NCI-H1930 (cell line): ENCODE results near the gene HSPA1A.
"Not testable (repeated sequence)": the region's sequence is repeated elsewhere in the genome, so short reads cannot be mapped to it uniquely, and the experiment has no call there.

Experiments used
- DNase-seq, 2 experiments: peaks; one replicate each; lab custom pipeline; 2025; lab: John Stamatoyannopoulos, UW

Gene HSPA1A

DNA sequence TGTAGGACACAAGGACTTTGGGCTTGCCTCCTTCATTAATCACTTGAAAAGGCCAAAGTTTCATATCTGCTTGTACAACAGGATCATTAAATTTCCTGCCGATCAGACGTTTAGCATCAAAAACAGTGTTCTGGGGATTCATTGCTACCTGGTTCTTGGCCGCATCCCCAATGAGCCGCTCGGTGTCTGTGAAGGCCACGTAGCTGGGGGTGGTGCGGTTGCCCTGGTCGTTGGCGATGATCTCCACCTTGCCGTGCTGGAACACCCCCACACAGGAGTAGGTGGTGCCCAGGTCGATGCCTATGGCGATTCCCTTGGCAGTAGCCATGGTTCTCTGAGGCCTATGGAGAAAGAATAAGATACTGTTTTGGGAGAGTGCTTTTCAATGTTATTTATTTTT is 3.7 kb upstream of the HSPA1A start:
- DNase-seq: no peak

DNA sequence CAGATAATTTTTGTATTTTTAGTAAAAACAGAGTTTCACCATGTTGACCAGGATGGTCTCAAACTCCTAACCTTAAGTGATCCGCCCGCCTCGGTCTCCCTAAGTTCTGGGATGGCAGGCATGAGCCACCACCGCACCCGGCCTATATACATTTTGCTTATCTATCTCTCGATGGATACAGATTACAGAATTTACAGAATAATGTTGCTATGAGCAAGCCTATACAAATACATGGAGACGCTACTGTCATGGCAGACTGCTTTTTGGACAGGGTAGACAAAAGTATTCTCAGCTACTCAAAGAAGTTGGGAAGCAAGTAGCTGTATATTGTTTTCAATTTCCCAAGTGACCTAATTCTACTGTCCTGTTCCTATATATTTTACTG is 1.9 kb upstream of the HSPA1A start:
- no peak for DNase-seq

DNA sequence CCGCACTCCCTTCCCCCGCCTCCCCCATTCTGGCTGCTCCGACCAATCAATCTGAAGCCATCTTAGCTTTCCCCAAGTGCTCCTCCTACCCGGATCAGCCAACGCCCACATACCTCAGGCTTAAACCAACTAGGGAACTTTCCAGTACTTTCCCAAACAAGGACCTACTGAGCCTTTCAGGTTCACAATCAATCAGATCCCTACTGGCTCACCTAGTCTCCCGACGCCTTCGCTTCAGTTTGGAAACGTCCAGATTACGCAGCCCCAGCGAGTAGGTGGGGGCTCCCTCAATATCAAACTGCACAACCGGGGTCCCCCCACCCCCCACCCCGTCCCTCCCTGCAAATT is 692 bp upstream of the HSPA1A start:
- DNase-seq: peak; percentile 90 to 93

DNA sequence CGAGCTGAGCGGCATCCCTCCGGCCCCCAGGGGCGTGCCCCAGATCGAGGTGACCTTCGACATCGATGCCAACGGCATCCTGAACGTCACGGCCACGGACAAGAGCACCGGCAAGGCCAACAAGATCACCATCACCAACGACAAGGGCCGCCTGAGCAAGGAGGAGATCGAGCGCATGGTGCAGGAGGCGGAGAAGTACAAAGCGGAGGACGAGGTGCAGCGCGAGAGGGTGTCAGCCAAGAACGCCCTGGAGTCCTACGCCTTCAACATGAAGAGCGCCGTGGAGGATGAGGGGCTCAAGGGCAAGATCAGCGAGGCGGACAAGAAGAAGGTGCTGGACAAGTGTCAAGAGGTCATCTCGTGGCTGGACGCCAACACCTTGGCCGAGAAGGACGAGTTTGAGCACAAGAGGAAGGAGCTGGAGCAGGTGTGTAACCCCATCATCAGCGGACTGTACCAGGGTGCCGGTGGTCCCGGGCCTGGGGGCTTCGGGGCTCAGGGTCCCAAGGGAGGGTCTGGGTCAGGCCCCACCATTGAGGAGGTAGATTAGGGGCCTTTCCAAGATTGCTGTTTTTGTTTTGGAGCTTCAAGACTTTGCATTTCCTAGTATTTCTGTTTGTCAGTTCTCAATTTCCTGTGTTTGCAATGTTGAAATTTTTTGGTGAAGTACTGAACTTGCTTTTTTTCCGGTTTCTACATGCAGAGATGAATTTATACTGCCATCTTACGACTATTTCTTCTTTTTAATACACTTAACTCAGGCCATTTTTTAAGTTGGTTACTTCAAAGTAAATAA is 2.0 kb downstream of the HSPA1A start:
- not testable (repeated sequence) for DNase-seq

DNA sequence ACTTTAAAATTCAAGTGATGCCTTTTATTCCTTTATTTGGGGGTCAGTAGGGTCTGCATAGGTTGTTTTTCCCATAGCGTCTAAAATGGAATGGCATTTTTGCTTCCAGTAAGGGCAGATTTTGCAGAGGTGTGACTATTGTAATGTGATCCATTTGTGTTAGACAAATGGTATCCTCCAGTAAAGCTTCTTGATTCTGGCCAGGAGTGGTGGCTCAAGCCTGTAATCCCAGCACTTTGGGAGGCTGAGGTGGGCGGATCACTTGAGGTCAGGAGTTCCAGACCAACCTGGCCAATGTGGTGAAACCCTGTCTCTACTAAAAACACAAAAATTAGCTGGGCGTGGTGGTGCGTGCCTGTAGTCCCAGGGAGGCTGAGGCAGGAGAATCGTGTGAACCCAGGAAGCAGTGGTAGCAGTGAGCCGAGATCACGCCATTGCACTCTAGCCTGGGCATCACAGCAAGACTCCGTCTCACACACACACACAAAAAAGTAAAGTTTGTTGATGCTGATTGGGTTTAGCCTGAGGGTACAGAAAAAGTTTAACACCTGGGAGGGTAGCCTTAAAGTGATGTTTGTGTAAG is 2.7 kb downstream of the HSPA1A start:
- not testable (repeated sequence) for DNase-seq

DNA sequence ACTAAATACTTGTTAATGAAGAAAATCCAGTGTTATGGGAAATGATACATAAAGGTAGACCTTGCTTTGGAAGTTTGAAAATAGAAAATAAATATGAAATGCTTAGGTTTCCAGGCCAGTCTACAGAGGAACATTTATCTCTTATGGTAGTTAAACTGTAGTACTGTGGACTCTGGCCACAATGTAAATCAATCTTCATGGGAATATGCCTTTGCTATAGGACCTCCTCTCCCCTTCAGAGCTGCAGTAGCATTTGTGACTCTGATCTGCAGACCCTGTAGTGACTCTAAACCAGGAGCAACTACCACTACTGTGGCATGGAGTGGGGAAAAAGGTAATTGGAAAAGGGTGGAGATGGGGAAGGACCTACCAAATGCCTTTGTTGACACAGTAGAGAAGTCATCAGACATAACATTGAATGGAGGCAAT is 4.5 kb downstream of the HSPA1A start:
- DNase-seq: no peak

DNA sequence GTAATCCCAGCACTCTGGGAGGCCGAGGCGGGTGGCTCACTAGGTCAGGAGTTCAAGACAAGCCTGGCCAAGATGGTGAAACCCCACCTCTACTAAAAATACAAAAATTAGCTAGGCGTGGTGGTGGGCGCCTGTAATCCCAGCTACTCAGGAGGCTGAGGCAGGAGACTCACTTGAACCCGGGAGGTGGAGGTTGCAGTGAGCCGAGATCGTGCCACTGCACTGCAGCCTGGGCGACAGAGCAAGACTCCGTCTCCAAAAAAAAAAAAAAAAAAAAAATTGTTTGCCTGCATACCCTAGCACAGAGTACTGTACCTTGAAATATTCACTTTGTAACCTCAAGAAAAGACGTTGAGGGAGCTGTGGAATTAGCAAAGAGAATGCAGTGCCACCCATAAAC is 5.1 kb downstream of the HSPA1A start:
- not testable (repeated sequence) for DNase-seq

DNA sequence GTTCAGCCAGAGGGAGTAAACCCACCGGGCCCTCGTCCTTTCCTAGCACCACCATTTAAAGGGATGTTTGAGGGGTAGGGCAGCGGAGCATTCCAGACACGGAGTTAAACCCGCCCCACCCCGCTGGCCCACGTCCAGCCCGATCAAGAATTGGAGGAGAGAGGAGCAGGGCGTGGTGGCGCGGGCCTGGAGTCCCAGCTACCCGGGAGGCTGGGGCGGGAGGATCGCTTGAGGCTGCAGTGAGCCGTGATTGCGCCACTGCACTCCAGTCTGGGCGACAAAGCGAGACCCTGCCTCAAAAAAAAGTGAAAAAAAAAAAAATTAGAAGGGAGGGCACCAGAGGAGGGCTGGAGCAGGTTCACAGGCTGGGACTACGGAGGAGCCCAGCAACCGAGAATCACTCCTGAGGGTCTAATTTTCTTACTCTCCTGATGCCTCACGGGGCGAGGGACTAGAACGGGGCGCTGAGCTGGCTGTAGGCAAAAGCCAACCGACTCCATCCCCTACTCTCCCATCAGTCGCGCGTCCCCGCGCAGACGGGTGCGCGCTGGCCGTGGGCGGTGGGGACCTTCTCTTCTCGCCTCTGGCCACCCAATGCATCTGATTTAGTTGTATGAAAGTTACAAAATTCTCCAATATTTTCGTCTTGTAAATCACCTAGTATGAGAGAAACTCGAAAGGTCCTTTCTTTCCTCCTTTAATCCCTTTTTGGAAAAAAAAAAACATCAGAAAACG is 6.1 kb downstream of the HSPA1A start:
- DNase-seq: peak in 1 of 2 experiments; percentile 36

DNA sequence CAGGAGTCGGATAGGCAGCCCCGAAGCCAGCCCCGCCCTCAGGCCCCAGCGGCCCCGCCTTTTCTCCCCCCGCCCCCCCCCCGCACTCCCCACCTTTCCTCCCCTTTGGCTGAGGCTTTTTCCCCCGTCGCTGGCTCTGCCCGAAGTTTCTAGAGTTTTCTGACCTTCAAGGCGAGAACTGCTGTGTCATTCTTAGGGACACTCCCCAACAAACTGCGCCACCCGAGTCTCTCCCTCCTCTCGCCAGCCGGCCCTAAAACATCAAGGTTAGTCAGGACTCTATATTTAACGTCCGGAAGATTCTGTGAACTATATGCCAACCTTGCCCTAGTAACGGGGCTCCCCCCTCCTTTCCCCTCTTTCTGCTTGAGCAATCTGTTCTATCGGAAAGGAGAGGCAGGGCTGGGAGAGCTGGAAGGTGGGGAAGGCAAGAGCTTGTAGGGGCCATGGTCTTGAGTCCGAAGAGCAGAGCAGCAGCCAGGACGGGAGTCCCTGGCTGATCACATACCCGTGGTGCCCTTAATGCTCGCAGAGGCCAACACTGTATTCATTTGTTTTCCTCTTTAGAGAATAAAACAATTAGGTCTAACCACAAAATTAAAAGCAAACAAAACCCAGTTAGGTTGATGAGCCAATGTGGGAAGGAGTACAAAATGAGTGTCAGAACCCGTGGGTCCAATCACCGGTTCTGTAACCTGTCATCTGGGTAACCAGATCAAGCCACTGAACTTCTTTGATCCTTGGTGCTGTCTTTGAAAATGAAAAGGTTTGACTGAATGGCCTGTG is 6.9 kb downstream of the HSPA1A start:
- DNase-seq: peak in 1 of 2 experiments; percentile 23

DNA sequence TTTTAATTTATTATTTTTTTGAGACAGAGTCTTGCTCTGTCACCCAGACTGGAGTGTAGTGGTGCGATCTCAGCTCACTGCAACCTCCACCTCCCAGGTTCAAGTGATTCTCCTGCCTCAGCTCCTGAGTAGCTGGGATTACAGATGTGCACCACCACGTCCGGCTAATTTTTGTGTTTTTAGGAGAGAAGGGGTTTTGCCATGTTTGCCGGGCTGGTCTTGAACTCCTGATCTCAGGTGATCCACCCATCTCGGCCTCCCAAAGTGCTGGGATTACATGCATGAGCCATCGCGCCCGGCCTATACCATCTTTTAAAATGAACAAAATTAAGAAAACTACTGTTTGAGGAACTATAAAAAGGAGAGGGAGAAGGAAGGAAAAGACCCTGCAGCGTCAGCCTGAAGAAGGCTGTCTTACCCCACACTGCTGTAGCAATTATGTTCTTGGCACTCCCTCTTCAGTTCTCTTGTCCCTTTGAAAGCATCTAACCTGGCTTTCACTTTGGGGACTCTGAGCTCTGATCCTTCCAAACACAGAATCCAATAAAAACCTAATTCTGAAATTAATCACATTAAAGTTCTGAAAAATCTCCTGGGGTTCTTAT is 8.4 kb downstream of the HSPA1A start:
- not testable (repeated sequence) for DNase-seq

DNA sequence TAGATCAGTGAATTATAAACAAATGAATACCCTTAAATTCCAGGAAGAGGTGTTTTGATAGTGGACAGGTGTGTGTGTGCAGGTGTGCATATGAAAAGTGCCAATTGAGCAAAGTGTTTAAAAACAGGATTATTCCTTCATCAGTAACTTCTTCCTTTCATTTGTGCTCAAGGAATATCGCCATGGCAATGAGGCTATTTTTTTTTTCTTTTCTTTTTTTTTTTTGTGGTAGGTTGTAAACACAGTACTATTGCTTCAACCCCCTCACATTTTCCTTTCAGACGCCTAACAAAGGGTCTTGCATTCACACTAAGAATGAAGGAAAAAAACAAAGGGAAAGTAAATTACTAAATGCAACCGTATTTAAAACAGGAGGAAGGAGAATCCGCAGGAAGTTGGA is 10.2 kb downstream of the HSPA1A start:
- DNase-seq: no peak

DNA sequence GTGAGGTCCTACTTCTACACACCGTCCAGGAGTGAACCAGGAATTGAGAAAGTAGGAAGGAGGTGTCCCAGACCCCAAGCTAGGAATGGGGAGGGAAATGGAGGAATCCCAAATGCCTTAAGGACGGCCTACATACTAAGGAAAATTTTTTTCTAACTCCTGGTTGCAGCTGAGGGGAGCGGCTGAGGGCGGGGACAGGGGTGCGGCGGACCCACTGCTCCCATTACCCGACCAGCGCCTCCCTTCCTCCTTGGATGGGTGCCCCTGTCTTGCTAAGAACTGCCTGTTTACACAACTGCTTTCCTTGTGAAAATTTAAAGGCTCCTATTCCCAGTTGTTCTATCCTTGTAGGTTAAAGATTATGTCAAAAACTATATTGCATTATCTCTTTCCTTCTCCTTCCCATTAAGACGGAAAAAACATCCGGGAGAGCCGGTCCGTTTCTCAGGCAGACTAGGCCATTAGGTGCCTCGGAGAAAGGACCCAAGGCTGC is 11.5 kb downstream of the HSPA1A start:
- DNase-seq: no peak

DNA sequence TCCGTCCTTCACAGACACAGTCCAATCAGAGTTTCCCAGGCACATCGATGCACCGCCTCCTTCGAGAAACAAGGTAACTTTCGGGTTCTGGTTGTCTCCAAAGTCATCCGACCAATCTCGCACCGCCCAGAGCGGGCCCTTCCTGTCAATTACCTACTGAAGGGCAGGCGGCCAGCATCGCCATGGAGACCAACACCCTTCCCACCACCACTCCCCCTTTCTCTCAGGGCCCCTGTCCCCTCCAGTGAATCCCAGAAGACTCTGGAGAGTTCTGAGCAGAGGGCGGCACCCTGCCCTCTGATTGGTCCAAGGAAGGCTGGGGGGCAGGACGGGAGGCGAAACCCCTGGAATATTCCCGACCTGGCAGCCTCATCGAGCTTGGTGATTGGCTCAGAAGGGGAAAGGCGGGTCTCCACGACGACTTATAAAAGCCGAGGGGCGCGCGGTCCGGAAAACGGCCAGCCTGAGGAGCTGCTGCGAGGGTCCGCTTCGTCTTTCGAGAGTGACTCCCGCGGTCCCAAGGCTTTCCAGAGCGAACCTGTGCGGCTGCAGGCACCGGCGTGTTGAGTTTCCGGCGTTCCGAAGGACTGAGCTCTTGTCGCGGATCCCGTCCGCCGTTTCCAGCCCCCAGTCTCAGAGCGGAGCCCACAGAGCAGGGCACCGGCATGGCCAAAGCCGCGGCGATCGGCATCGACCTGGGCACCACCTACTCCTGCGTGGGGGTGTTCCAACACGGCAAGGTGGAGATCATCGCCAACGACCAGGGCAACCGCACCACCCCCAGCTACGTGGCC is 12.1 kb downstream of the HSPA1A start, which contains the start of gene HSPA1B:
HSPA1B (plus strand) TSS at position 453 of the 794 bp plus-strand sequence; CDS start at position 666, 213 bp downstream.
- DNase-seq: peak; percentile 97 to 98

DNA sequence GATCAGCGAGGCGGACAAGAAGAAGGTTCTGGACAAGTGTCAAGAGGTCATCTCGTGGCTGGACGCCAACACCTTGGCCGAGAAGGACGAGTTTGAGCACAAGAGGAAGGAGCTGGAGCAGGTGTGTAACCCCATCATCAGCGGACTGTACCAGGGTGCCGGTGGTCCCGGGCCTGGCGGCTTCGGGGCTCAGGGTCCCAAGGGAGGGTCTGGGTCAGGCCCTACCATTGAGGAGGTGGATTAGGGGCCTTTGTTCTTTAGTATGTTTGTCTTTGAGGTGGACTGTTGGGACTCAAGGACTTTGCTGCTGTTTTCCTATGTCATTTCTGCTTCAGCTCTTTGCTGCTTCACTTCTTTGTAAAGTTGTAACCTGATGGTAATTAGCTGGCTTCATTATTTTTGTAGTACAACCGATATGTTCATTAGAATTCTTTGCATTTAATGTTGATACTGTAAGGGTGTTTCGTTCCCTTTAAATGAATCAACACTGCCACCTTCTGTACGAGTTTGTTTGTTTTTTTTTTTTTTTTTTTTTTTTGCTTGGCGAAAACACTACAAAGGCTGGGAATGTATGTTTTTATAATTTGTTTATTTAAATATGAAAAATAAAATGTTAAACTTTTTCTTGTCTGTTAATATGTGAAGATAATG is 14.4 kb downstream of the HSPA1A start:
- peak in 1 of 2 experiments; percentile 29 for DNase-seq

DNA sequence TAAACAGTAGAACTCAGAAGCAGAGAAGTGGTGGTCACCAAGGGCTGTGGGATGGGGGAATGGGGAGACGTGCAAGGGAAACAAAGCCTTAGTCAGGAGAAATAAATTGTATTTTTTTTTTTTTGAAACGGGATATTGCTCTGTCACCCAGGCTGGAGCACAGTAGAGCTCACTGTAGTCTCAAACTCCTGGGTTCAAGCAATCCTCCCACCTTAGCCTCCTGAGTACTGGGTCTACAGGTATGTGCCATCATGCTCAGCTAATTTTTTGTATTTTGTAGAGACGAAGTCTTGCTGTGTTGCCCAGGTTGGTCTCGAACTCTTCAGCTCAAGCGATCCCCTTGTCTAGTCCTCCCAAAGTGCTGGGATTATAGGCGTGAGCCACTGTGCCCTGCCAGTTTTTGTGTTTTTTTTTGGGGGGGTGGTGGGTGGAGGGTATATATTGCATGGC is 15.6 kb downstream of the HSPA1A start:
- DNase-seq: no peak

DNA sequence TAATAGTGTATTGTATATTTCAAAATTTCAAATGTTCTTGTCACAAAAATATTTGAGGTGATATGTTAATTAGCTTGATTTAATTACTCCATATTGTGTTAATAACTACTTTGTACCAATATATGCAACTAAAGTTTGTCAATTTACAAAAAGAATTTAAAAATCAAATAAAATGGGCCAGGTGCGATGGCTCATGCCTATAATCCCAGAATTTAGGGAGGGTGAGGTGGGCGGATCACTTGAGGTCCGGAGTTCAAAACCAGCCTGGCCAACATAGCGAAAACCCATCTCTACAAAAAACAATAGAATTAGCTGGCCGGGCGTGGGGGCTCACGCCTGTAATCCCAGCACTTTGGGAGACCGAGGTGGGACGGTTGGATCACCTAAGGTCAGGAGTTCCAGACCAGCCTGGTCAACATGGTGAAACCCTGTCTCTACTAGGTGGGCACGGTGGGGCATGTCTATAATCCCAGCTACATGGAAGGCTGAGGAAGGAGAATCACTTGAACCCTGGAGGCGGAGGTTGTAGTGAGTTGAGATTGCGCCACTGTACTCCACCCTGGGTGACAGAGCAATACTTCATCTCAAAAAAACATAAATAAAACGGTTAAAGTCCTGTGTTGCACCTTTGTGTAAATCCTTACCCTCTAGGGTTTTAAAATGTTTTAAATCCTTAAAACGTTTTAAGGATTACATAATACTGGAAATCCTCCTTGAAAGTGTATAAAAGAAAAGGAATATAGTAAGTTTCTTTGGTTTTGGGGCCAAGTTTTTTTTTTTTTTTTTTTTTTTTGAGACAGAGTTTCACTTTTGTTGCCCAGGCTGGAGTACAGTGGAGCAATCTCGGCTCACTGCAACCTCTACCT is 16.2 kb downstream of the HSPA1A start:
- DNase-seq: no peak

DNA sequence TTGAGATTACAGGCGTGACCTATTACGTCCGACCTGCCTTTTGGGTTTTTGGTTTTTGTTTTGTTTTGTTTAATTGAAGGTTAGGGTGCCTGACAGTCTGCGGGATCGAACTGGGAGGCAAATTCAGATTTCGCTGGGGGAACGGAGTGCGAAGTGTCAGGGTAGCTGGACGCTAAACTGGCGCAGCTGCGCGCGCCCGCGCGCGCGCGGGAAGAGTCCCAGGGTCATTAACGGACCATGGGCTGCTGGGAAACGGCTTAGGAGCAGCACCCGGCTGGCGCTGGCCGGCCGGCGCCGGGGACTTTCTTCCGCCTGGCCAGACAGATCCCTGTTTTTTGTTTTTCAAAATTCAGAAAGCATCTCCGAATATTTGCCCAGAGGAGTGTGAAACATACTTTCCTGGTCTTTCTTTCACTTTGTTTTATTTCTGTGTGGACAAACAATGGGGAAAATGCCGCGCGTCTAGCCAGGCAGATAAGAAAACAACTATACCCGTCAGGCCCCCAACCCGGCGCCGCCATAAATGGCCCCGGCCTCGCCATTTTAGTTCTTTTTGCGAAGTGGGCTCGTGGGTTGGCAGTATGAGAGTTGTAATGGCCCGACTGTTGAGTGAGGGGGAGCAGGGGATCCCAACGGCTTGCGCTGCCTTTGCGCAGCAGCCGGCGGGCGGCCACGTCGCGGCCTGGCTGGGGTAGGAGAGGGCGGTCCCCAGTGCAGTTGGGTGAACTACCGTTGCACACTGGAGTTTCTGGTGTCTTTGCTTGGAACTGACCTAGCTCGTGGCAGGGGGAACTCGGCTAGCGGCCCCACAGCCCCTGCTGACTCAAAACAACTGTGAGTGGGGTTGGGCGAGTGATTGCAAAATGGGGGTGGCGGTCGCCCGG is 19.3 kb downstream of the HSPA1A start:
- DNase-seq: peak; percentile 82 to 89

DNA sequence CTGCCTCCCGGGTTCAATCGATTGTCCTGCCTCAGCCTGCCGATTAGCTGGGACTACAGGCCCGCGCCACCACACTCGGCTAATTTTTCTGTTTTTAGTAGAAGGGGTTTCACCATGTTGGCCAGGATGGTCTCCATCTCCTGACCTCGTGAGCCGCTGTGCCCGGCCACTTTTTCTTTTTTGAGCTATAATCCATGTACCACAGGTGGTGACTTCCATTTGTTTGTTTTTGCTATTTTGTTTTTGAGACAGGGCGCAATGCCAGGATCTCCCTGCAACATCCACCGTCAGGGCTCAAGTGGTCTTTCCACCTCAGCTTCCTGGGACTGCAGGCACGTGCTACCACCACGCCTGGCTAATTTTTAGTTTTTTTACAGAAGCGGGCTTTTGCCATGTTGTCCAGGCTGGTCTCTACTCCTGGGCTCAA is 20.7 kb downstream of the HSPA1A start:
- no peak for DNase-seq
